ENCODE results near the gene NHSL2.

GRCh38 chrX:71976753-71977152 lies 66.1 kb downstream of the NHSL2 start:
- TF ChIP-seq CTCF (IDR thresholded peaks at IDR 0.05), result no peak
- TF ChIP-seq POLR2AphosphoS5 (IDR thresholded peaks at IDR 0.05), result no peak
- no peak for TF ChIP-seq POLR2A (IDR thresholded peaks at IDR 0.05)
